IMR-90 (cell line): Measurements from ENCODE around the gene GNL2. TPM values are rescaled to one million over a fixed set of nuclear protein-coding genes. Genes with fewer than 3 reads are reported as not detected.

Source experiments
- ATAC-seq: fragments of 200-7000 bp; cut with Tn5 transposase; 2 replicates; pipeline ENCODE4 v1.9.1; 2020; ENCODE audit warnings: low read depth, mild to moderate bottlenecking, moderate library complexity
- BruUV-seq: library from RNA; stranded (reverse); fragments of 400-500 nt; replicated peaks from 2 replicates; lab custom pipeline; 2021; lab: Mats Ljungman, UMichigan
- CTCF ChIA-PET: fragments of 300-600 bp; formaldehyde crosslinking; extraction: SDS; loops from one replicate; lab custom pipeline; 2021; ENCODE audit warnings: antibody characterized with exemption; lab: Yijun Ruan, JAX
- POLR2A ChIA-PET: fragments of 300-600 bp; sonication (Branson Sonifier 250); formaldehyde crosslinking; loops from one replicate; lab custom pipeline; 2022; ENCODE audit warnings: antibody characterized with exemption; ENCODE audit not compliant: unreplicated experiment; lab: Charles Lee
- DNase-seq: peaks from one replicate; pipeline ENCODE4 v3.0.0; 2013
- H2AFZ ChIP-seq: replicated peaks from 2 replicates; pipeline ENCODE3; 2013; ENCODE audit warnings: low read length, mild to moderate bottlenecking; ENCODE audit not compliant: poor library complexity
- H2AK5ac ChIP-seq: 2 replicates; pipeline ENCODE4 v1.6.1; 2013; ENCODE audit warnings: low read depth, low read length, inconsistent platforms
- H2AK9ac ChIP-seq: replicated peaks from 2 replicates; pipeline ENCODE3; 2013; ENCODE audit warnings: mild to moderate bottlenecking, low read depth, low read length, moderate library complexity; ENCODE audit not compliant: poor library complexity
- H2BK120ac ChIP-seq: 2 replicates; pipeline ENCODE4 v1.6.1; 2013; ENCODE audit warnings: low read depth, low read length, inconsistent platforms
- H2BK15ac ChIP-seq: 3 replicates; pipeline ENCODE4 v1.6.1; 2013; ENCODE audit warnings: low read depth, low read length, inconsistent platforms
- H2BK20ac ChIP-seq: 2 replicates; pipeline ENCODE4 v1.6.1; 2013; ENCODE audit warnings: low read depth, mild to moderate bottlenecking, inconsistent platforms, low read length, moderate library complexity
- H2BK5ac ChIP-seq: 2 replicates; pipeline ENCODE4 v1.6.1; 2013; ENCODE audit warnings: mild to moderate bottlenecking, low read depth, low read length, inconsistent platforms; ENCODE audit not compliant: poor library complexity, severe bottlenecking
- H3K14ac ChIP-seq: replicated peaks from 2 replicates; pipeline ENCODE4 v1.6.1; 2013; ENCODE audit warnings: low read depth, low read length, inconsistent platforms
- H3K18ac ChIP-seq: 2 replicates; pipeline ENCODE4 v1.6.1; 2013; ENCODE audit warnings: low read depth, low read length, control low read depth
- H3K23ac ChIP-seq: 2 replicates; pipeline ENCODE4 v1.6.1; 2013; ENCODE audit warnings: low read depth, low read length, inconsistent platforms
- H3K27ac ChIP-seq: 2 replicates; pipeline ENCODE4 v1.5.1; 2013; ENCODE audit warnings: mild to moderate bottlenecking, control low read depth, low read length; ENCODE audit not compliant: insufficient read depth
- H3K27me3 ChIP-seq: 2 replicates; pipeline ENCODE4 v1.6.1; 2013; ENCODE audit warnings: low read length; ENCODE audit not compliant: control insufficient read depth, insufficient read depth
- H3K36me3 ChIP-seq: 2 replicates; pipeline ENCODE4 v1.6.1; 2013; ENCODE audit warnings: low read length, mixed read lengths; ENCODE audit not compliant: control insufficient read depth, insufficient read depth
- H3K4ac ChIP-seq: 2 replicates; pipeline ENCODE4 v1.6.1; 2013; ENCODE audit warnings: low read depth, low read length, inconsistent platforms
- H3K4me1 ChIP-seq: 2 replicates; pipeline ENCODE4 v1.6.1; 2013; ENCODE audit warnings: low read length, mixed read lengths; ENCODE audit not compliant: control insufficient read depth, insufficient read depth
- H3K4me2 ChIP-seq: 2 replicates; pipeline ENCODE4 v1.6.1; 2013; ENCODE audit warnings: low read depth, mild to moderate bottlenecking, control low read depth, low read length, moderate library complexity
- H3K4me3 ChIP-seq: 2 replicates; pipeline ENCODE4 v1.5.1; 2013; ENCODE audit warnings: low read depth, mild to moderate bottlenecking, control low read depth, low read length, moderate library complexity; ENCODE audit not compliant: insufficient read depth
- H3K56ac ChIP-seq: 2 replicates; pipeline ENCODE4 v1.6.1; 2013; ENCODE audit warnings: low read length, inconsistent platforms; ENCODE audit not compliant: insufficient read depth; ENCODE audit errors: extremely low read depth
- H3K79me1 ChIP-seq, 2 experiments: 2 replicates each; pipeline ENCODE4 v1.6.1; 2013; ENCODE audit warnings: low read length in 2 of 2, inconsistent platforms in 1 of 2, low read depth in 1 of 2
- H3K9ac ChIP-seq: 2 replicates; pipeline ENCODE4 v1.6.1; 2013; ENCODE audit warnings: low read depth, low read length, control low read depth
- H3K9me1 ChIP-seq: 2 replicates; pipeline ENCODE4 v1.6.1; 2013; ENCODE audit warnings: low read length, inconsistent platforms; ENCODE audit not compliant: insufficient read depth
- H3K9me3 ChIP-seq: 2 replicates; pipeline ENCODE4 v1.6.1; 2013; ENCODE audit warnings: low read length; ENCODE audit not compliant: control insufficient read depth, insufficient read depth
- H4K20me1 ChIP-seq: 2 replicates; pipeline ENCODE4 v1.6.1; 2013; ENCODE audit warnings: low read length, inconsistent platforms; ENCODE audit not compliant: insufficient read depth
- H4K5ac ChIP-seq: 2 replicates; pipeline ENCODE4 v1.6.1; 2013; ENCODE audit warnings: mild to moderate bottlenecking, low read depth, low read length, control low read depth
- H4K8ac ChIP-seq, 2 experiments: 2 replicates each; pipeline ENCODE4 v1.6.1; 2013; ENCODE audit warnings: low read depth in 2 of 2, low read length in 2 of 2, control low read depth in 1 of 2, inconsistent platforms in 1 of 2
- H4K91ac ChIP-seq: 2 replicates; pipeline ENCODE4 v1.6.1; 2013; ENCODE audit warnings: low read depth, low read length, inconsistent platforms; ENCODE audit not compliant: insufficient read depth
- BHLHE40 ChIP-seq: fragments of 150-350 bp; IDR thresholded peaks from 2 replicates; pipeline ENCODE4 v1.6.1; 2016; ENCODE audit warnings: mild to moderate bottlenecking, low read depth, low read length
- CEBPB ChIP-seq: IDR thresholded peaks from 2 replicates; pipeline ENCODE4 v1.6.1; 2012; ENCODE audit warnings: low read depth, low read length, improper control_type of control experiment
- CHD1 ChIP-seq: IDR thresholded peaks from 2 replicates; pipeline ENCODE4 v1.6.1; 2012; ENCODE audit warnings: low read depth, low read length, improper control_type of control experiment
- CTCF ChIP-seq: conservative IDR thresholded peaks from 2 replicates; pipeline ENCODE4 v1.5.1; 2012; ENCODE audit warnings: mild to moderate bottlenecking, low read depth, low read length, improper control_type of control experiment
- ELK1 ChIP-seq: fragments of 150-350 bp; IDR thresholded peaks from 2 replicates; pipeline ENCODE4 v1.6.1; 2016; ENCODE audit warnings: low read depth, mild to moderate bottlenecking, low read length, moderate library complexity, borderline replicate concordance
- MAFK ChIP-seq: IDR thresholded peaks from 2 replicates; pipeline ENCODE4 v1.6.1; 2012; ENCODE audit warnings: low read depth, low read length, improper control_type of control experiment
- MAZ ChIP-seq: IDR thresholded peaks from 2 replicates; pipeline ENCODE4 v1.6.1; 2012; ENCODE audit warnings: low read depth, mild to moderate bottlenecking, low read length, improper control_type of control experiment, moderate library complexity, borderline replicate concordance
- MXI1 ChIP-seq: IDR thresholded peaks from 2 replicates; pipeline ENCODE4 v1.6.1; 2012; ENCODE audit warnings: low read depth, mild to moderate bottlenecking, low read length, moderate library complexity, borderline replicate concordance
- NFE2L2 ChIP-seq: fragments of 150-350 bp; IDR thresholded peaks from 2 replicates; pipeline ENCODE4 v1.6.1; 2016; ENCODE audit warnings: low read depth, mild to moderate bottlenecking, low read length
- POLR2A ChIP-seq: IDR thresholded peaks from 2 replicates; pipeline ENCODE4 v1.6.1; 2012; ENCODE audit warnings: mild to moderate bottlenecking, low read depth, low read length
- RAD21 ChIP-seq: IDR thresholded peaks from 2 replicates; pipeline ENCODE4 v1.6.1; 2012; ENCODE audit warnings: low read length, improper control_type of control experiment
- RCOR1 ChIP-seq: IDR thresholded peaks from 2 replicates; pipeline ENCODE4 v1.6.1; 2012; ENCODE audit warnings: mild to moderate bottlenecking, low read length, improper control_type of control experiment; ENCODE audit not compliant: insufficient replicate concordance
- RFX5 ChIP-seq: IDR thresholded peaks from 2 replicates; pipeline ENCODE4 v1.8.0; 2012; ENCODE audit warnings: low read depth, mild to moderate bottlenecking, low read length, moderate library complexity
- USF2 ChIP-seq: fragments of 150-350 bp; IDR thresholded peaks from 2 replicates; pipeline ENCODE4 v1.6.1; 2017; ENCODE audit warnings: mild to moderate bottlenecking, antibody characterized with exemption, low read length, low read depth
- WGBS, 2 experiments: methylation state at CpG; one replicate each; pipeline versions ENCODE4 v1.1.5 to v1.1.7; 2013; ENCODE audit warnings: missing lambda C conversion rate in 2 of 2; ENCODE audit not compliant: insufficient read length in 1 of 2; ENCODE audit errors: extremely low coverage in 2 of 2; 5-methylcytosine and 5-hydroxymethylcytosine counted together
- dilution Hi-C: fragments of 300-500 bp; cut with HindIII; formaldehyde crosslinking; loops from one replicate; pipeline ENCODE4 v1.14.3; 2018; ENCODE audit warnings: low sequenced_read_pairs; ENCODE audit not compliant: unreplicated experiment
- in situ Hi-C: fragments of 300-500 bp; cut with MboI; formaldehyde crosslinking; loops from 3 replicates; pipeline ENCODE4 v1.14.3; 2019; ENCODE audit warnings: low sequenced_read_pairs, inconsistent platforms, mixed read lengths
- intact Hi-C: fragments of 100-400 bp; cut with micrococcal nuclease; formaldehyde crosslinking; loops from 2 replicates; pipeline ENCODE4 v1.10.0; 2022
- polyA plus RNA-seq, 3 experiments: library from polyadenylated mRNA; depleted of rRNA; stranded (reverse); fragments of >200 nt; gene quantifications; 2 replicates each; pipeline ENCODE4 v1.2.3, GENCODE V29; 2012; ENCODE audit warnings: low replicate concordance in 1 of 3
- total RNA-seq: library from RNA; depleted of rRNA; stranded (reverse); fragments of >200 nt; gene quantifications from 2 replicates; pipeline ENCODE4 v1.2.3, GENCODE V29; 2012

GNL2 gene
- total and polyA plus RNA-seq, 2 of the 4 experiments (the other 2 are of a cell fraction), result 42.9 to 77.4 TPM

- Histone ChIP-seq H4K20me1 (no peaks in the 10 kb centered on the region), H3K9me3 (no peaks in the 10 kb centered on the region), H3K4me2 (no peak overlapping the region; the same call in 1 of the 2 replicates), H3K79me1 (no peaks in the 10 kb centered on the region), H3K9ac (no peak overlapping the region), H2AFZ (no peak overlapping the region), H2BK15ac (no peak overlapping the region), H3K9me1 (no peaks in the 10 kb centered on the region), H2BK5ac (no peak overlapping the region), H2AK5ac (no peak overlapping the region), H3K4me1 (no peaks in the 10 kb centered on the region), H3K27ac (no peak overlapping the region), H3K18ac (no peak overlapping the region), H4K5ac (no peak overlapping the region), H3K36me3 (no peaks in the 10 kb centered on the region), H3K4ac (no peak overlapping the region), H3K56ac (no peak overlapping the region), H4K91ac (no peak overlapping the region), H3K14ac (no peak overlapping the region), H2AK9ac (no peak overlapping the region), H3K23ac (no peak overlapping the region), H4K8ac (no peak overlapping the region), H3K4me3 (no peak overlapping the region), H2BK20ac (no peak overlapping the region), H2BK120ac (no peak overlapping the region), H3K27me3 (peaks cover 79% of the 10 kb centered on the region)
- 7% methylated on average over 22 of the region's 26 CpGs; no CpG with 5 or more reads in 1 of the 2 experiments for WGBS, 2 experiments
- intact Hi-C loops, result loop anchor here (2.0 kb wide), 1 partner anchor 32 kb away; no protein-coding TSS in a partner anchor
- in situ Hi-C loops, result no loop called here
- DNase-seq, result no peak
- CTCF ChIA-PET, result no interaction called here
- dilution Hi-C loops, result no loop called here
- no peak for ATAC-seq
- no TSS peak for BruUV-seq
- POLR2A ChIA-PET, result no interaction called here
- TF ChIP-seq CTCF (no peak), CEBPB (no peak), RCOR1 (no peak), ELK1 (no peak), POLR2A (no peak), MXI1 (no peak), MAFK (no peak), BHLHE40 (no peak), NFE2L2 (no peak), MAZ (no peak), RFX5 (no peak), USF2 (no peak), CHD1 (no peak), RAD21 (no peak)
These were observed 39.5 kb upstream of the GNL2 start for GRCh38 chr1:37634992-37635902.
